GM21576 (cell line): ENCODE measurements around the gene CLIP3.
"Not testable (repeated sequence)": the region's sequence is repeated elsewhere in the genome, so short reads cannot be mapped to it uniquely, and the experiment has no call there.

Source experiments
- ATAC-seq: cut with Tn5 transposase; IDR thresholded peaks from one replicate; pipeline ENCODE4 v1.9.1; 2021; ENCODE audit warnings: mild to moderate bottlenecking, moderate library complexity; ENCODE audit not compliant: unreplicated experiment

The CLIP3 gene

DNA sequence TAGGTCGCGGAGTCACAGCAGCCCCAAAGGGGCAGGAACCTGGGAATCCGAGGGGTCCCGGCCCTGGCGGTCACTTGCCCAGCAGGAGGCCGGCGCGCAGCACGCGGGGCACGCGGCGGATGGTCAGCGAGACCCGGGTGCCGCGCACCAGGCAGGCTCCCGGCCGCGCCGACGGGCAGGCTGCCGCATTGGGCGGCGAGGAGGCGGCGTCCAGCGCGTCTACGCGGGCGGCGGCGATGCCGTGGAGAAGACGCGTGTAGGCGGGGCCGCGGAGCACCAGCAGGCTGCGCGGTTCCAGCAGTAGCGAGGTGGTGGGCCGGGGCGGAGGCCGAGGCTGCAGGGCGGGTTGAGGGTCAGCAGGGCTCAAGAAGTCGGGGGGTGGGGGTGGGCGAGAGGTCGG is 23.5 kb downstream of the CLIP3 start:
- no peak for ATAC-seq

DNA sequence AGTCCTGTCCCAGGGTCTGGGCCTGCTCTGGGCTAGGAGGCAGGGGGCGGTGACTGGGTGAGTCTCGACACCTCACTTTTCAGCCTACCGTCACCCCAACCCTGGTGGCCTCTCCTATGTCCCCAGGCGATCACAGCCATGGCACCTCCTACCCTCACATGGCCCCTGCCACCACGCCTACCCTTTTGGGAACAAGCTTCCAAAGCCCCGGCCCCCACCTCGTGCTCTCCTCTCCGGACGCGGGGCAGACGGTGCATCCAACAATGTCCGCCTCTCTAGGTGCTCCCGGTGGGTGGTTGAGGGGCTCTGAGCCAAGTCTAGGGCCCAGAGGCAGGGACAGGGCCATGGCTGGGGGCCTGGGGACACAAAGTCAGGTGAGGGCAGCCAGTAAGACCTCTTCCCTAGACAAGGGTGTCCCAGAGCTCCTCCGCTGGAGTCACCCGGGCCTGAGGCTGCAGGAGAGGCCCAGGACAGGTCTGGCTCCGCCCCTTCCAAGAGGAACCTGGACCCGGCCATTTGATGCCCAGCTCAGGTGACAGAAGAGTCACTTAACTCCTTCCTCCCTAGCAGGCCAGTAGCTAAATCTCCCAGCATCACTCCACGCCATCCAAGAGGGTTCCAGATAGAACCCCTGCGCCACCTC is 24.2 kb downstream of the CLIP3 start, which contains the start of gene SYNE4:
Gene SYNE4 (minus strand): TSS at position 478 of the 643 bp plus-strand sequence. CDS start 132 bp downstream, at position 346.
- no peak for ATAC-seq

- no peak for ATAC-seq
Observed at GRCh38 chr19:36006955-36007354, 25.7 kb downstream of the CLIP3 start.

DNA sequence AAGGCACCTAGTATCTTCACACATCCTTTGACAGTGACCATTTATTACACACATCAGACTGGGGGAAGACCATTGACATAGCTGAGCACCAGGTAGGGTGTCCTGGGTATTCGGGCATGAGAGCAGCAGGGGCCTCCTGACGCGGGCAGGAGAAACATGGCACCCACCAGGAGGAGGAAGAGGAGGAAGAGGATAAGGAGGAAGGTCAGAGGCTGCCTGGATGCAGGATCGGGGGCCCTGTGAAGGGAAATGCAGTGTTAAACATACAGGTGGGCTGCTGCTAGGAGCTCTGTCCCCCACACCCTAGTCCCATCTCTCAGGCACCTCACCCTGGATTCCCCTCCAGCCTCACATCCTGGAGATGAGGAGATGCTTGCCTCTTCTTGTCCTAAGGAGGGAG is 29.4 kb downstream of the CLIP3 start:
- no peak for ATAC-seq

DNA sequence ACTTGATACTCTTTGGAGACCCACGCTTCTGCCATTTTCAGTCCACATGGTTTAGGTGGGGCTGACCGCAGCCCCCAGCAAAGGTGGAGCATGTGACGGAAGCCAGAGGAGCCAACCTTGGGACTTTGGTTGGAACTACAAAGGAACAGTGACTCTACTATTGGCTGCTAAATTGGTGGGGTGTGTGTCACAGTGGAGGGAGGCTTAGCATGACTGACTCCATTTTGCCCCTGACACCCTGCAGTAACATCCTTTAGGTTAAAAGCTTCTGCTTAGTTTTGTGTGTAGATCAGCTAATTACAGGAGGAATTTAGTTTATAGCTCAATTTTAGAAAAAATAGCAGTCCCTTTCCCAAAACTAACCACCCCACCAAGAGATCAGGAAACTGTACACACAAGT is 31.1 kb downstream of the CLIP3 start:
- ATAC-seq: no peak

- ATAC-seq: no peak
Observed at GRCh38 chr19:35996777-35997176, 35.9 kb downstream of the CLIP3 start.

DNA sequence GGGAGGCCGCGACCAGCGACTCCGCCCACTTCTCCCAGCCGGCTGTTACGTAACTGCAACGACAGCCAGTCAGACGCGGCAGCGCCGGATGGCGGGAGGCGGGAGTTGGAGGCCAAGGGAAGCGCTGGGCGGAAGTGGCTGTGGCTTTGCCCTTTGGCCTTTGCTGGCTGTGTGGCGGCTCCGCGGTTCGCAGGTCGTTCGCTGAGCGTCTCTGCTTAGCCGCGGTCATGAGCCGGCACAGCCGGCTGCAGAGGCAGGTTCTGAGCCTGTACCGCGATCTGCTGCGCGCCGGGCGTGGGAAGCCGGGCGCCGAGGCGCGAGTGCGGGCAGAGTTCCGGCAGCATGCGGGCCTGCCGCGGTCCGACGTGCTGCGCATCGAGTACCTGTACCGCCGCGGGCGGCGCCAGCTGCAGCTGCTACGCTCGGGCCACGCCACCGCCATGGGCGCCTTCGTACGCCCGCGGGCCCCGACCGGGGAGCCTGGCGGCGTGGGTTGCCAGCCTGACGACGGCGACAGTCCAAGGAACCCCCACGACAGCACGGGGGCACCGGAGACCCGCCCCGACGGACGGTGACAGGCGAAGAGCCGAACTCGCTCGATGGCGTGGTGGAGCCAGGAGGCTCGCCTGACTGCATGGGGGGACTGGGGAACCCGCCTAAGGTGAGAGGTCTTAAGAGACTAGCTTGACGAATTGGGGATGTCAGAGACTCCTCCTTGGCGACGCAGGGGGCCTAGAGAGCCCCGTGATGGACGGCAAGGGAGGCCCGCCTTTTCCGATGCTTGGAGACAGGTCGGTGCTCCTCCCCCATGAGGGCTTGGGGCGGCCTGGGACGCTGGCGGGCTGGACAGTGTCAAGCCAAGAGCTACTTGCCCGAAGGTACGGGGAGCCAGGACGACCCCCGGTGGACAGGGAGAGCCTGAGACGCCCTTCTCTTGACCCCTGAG is 37.4 kb downstream of the CLIP3 start, which contains the start of gene SDHAF1:
Gene SDHAF1 (plus strand): TSS at position 141 of the 946 bp plus-strand sequence. CDS start 87 bp downstream, at position 228.
- peak; percentile 77 for ATAC-seq

- no peak for ATAC-seq
Observed at GRCh38 chr19:35993923-35994598, 38.6 kb downstream of the CLIP3 start.

GRCh38 chr19:35992907-35993765 is 39.5 kb downstream of the CLIP3 start:
- no peak for ATAC-seq

GRCh38 chr19:35991731-35992450 is 40.8 kb downstream of the CLIP3 start:
- ATAC-seq: no peak

DNA sequence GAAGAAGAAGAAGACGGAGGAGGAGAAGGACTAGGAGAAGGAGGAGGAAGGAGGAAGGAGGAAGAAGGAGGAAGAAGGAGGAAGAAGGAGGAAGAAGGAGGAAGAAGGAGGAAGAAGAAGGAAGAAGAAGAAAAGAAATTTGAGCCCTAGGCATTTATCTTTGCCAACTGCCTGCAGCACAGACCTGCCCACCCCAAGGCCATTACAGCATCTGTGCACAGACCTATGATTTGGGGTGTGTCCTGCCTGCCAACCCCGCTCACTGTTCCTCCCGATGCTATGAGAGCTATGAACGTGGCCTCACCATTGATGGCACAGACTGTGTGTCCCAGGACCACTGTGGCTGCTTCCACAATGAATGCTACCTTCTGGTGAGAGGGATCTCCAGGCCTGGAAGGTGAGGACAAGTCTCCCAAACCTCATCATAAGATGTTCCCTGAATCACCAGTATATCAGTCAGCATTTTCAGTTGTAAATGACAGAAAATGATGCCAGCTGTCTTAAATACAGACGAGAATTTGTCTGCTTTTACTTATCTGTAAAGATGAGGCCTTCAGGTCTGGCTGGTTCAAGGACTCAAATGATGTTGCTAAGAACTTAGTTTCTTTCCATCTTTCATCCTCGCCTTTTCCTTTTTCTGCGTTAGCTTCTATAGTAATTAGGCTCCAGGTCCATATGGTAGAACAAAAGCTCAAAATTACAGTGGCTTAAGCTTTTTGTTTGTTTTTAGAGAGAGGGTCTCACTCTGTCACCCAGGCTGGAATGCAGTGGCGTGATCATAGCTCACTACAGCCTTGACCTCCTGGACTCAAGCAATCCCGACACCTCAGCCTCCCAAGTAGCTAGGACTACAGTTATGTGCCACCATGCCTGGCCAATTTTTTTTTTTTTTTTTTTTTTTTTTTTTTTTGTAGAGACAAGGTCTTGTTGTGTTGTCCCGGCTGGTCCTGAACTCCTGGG is 41.6 kb downstream of the CLIP3 start:
- ATAC-seq: no peak

- no peak for ATAC-seq
Observed at GRCh38 chr19:35990156-35990555, 42.5 kb downstream of the CLIP3 start.

GRCh38 chr19:35988824-35989223 is 43.8 kb downstream of the CLIP3 start:
- ATAC-seq: no peak

GRCh38 chr19:35987571-35987896 is 45.1 kb downstream of the CLIP3 start:
- no peak for ATAC-seq

DNA sequence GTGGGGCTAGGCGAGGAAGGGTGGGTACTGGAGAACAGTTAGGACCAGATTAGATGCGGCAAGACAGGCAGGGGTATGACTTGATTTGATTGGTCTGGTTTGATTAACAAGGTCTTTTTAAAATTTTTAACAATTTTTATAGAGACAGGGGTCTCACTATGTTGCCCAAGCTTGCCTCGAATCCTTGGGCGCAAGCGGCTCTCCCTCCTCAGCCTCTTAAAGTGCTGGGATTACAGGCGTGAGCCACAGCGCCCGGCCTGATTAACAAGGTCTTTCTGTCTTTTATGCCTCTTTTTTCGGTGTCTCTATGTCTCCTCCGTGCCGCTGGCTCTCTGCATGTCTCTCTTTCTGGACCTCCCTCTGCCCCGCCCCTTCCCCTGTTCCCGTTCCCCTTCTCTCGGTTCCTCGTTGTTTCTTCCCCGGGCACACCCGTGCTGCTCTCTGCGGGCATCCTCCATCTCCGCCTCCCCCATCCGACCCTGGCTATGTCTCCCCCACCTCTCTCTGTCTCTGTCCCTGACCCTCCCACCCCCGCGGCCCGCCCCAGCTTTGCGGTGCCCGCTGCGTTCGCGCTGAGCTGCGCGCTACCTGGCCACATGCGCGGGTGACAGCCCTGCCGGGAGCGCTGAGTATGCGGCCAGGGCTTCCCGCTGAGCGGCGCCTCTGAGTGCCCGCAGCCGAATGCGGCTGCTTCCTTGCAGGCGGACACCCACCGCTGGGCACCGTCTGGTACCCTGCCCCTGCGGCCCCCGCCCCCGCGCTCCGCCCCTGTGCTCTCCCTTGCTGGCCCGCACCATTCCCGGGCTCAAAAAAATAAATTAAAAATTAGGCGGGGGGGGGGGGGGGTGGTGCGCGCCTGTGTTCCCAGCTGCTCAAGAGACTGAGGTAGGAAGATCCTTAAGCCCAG is 45.8 kb downstream of the CLIP3 start:
- no peak for ATAC-seq

- no peak for ATAC-seq
Observed at GRCh38 chr19:35986111-35986510, 46.6 kb downstream of the CLIP3 start.

DNA sequence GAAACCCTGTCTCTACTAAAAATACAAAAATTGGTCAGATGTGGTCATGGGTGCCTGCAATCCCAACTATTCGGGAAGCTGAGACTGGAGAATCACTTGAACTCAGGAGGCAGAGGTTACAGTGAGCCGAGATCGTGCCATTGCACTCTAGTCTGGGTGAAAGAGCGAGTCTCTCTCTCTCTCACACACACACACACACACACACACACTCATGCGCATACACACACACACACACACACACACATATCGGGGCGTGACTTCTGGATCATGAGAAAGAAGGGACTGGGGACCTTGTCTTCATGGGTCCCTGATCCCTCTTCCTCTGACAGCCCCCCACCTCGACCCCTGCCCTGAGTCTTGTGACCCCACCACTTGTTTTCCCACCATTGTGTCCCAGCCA is 49.5 kb downstream of the CLIP3 start:
- no peak for ATAC-seq

DNA sequence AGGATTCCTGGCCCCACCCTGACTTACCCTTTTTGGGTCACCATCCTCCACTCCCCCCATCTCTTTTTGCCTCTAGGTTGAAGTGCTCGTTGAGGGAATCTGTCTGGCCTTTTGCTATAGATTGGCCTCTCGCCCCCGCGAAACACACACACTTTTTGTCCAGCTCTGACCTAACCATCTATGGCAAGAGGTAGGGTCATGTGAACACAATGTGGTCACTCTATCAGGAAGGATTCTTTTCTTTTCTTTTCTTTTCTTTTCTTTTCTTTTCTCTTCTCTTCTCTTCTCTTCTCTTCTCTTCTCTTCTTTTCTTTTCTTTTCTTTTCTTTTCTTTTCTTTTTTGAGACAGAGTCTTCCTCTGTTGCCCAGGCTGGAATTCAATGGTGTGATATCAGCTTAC is 51.7 kb downstream of the CLIP3 start:
- not testable (repeated sequence) for ATAC-seq
